ENCODE data around the gene RABGEF1. TPM values are rescaled to one million over a fixed set of nuclear protein-coding genes. Genes with fewer than 3 reads are reported as not detected.
"Not testable (repeated sequence)": the region's sequence is repeated elsewhere in the genome, so short reads cannot be mapped to it uniquely, and the experiment has no call there.

RABGEF1 gene
- total RNA-seq, 2 experiments from 2014 or later = 18.8 to 20.7 TPM

- DNase-seq = no peak
- Mint-ChIP-seq H3K27me3 (no peaks in the 10 kb centered on the region), H3K9me3 (no peaks in the 10 kb centered on the region), H3K27ac (no peak overlapping the region), H3K4me3 (no peak overlapping the region), H3K4me1 (ENCODE audit: low read depth) (no peaks in the 10 kb centered on the region), H3K36me3 (peaks cover 42% of the 10 kb centered on the region)
- POLR2A ChIA-PET = no interaction called here
- CTCF ChIA-PET = interaction anchor here (1.6 kb wide), 1 partner anchor 10 kb away, joined by 3 read pairs; no protein-coding TSS in a partner anchor
- intact Hi-C loops (cut with micrococcal nuclease) = no loop called here
These were observed 60.1 kb downstream of the RABGEF1 start for GRCh38 chr7:66800591-66800990.

- no peak overlapping the region for H3K27ac Mint-ChIP-seq
- intact Hi-C loops (cut with micrococcal nuclease) = no loop called here
- no peaks in the 10 kb centered on the region for H3K9me3 Mint-ChIP-seq
- ChIA-PET CTCF (no interaction called here), POLR2A (interaction anchor here (0.6 kb wide), 1 partner anchor 53 kb away, joined by 3 read pairs; no protein-coding TSS in a partner anchor)
- peaks cover 40% of the 10 kb centered on the region for H3K36me3 Mint-ChIP-seq
- no peak overlapping the region for H3K4me3 Mint-ChIP-seq
- DNase-seq = no peak
- no peaks in the 10 kb centered on the region for H3K4me1 Mint-ChIP-seq (ENCODE audit: low read depth)
- no peaks in the 10 kb centered on the region for H3K27me3 Mint-ChIP-seq
These were observed 63.5 kb downstream of the RABGEF1 start for GRCh38 chr7:66804001-66804400.

- ChIA-PET POLR2A (no interaction called here), CTCF (no interaction called here)
- DNase-seq = no peak
- no peak overlapping the region for H3K27ac Mint-ChIP-seq
- intact Hi-C loops (cut with micrococcal nuclease) = no loop called here
- no peaks in the 10 kb centered on the region for H3K4me1 Mint-ChIP-seq (ENCODE audit: low read depth)
- no peak overlapping the region for H3K4me3 Mint-ChIP-seq
- no peaks in the 10 kb centered on the region for H3K27me3 Mint-ChIP-seq
- H3K36me3 Mint-ChIP-seq = peaks cover 34% of the 10 kb centered on the region
- H3K9me3 Mint-ChIP-seq = no peaks in the 10 kb centered on the region
These were observed 67.2 kb downstream of the RABGEF1 start for GRCh38 chr7:66807736-66808135.

- ChIA-PET CTCF (interaction anchor here (1.1 kb wide), 1 partner anchor 10 kb away, joined by 3 read pairs; no protein-coding TSS in a partner anchor), POLR2A (no interaction called here)
- intact Hi-C loops (cut with micrococcal nuclease) = no loop called here
- no peaks in the 10 kb centered on the region for H3K27me3 Mint-ChIP-seq
- no peaks in the 10 kb centered on the region for H3K4me1 Mint-ChIP-seq (ENCODE audit: low read depth)
- peaks cover 20% of the 10 kb centered on the region for H3K36me3 Mint-ChIP-seq
- no peak for DNase-seq
- no peaks in the 10 kb centered on the region for H3K9me3 Mint-ChIP-seq
- H3K4me3 Mint-ChIP-seq = no peak overlapping the region
- no peak overlapping the region for H3K27ac Mint-ChIP-seq
These were observed 70.2 kb downstream of the RABGEF1 start for GRCh38 chr7:66810716-66811115.

GRCh38 chr7:66815186-66815875 is 74.8 kb downstream of the RABGEF1 start:
- intact Hi-C loops (cut with micrococcal nuclease); H3K36me3 Mint-ChIP-seq; H3K9me3 Mint-ChIP-seq; DNase-seq; H3K27ac Mint-ChIP-seq; H3K4me1 Mint-ChIP-seq (ENCODE audit: low read depth); H3K4me3 Mint-ChIP-seq; H3K27me3 Mint-ChIP-seq; POLR2A ChIA-PET: not testable (repeated sequence)
- CTCF ChIA-PET = interaction anchor here (1.7 kb wide), 1 partner anchor 257 kb away, joined by 3 read pairs; no protein-coding TSS in a partner anchor

- intact Hi-C loops (cut with micrococcal nuclease) = no loop called here
- peaks cover 4% of the 10 kb centered on the region for H3K36me3 Mint-ChIP-seq
These were observed 75.4 kb downstream of the RABGEF1 start for GRCh38 chr7:66815951-66816350.

GRCh38 chr7:66816658-66817057 is 76.1 kb downstream of the RABGEF1 start:
- H3K4me1 Mint-ChIP-seq (ENCODE audit: low read depth); H3K9me3 Mint-ChIP-seq; H3K36me3 Mint-ChIP-seq; H3K4me3 Mint-ChIP-seq; H3K27me3 Mint-ChIP-seq; H3K27ac Mint-ChIP-seq; DNase-seq; intact Hi-C loops (cut with micrococcal nuclease): not testable (repeated sequence)
- CTCF ChIA-PET = interaction anchor here (1.7 kb wide), 1 partner anchor 259 kb away, joined by 3 read pairs; no protein-coding TSS in a partner anchor
- POLR2A ChIA-PET = interaction anchor here (1.2 kb wide), 1 partner anchor 28 kb away, joined by 4 read pairs; no protein-coding TSS in a partner anchor

More at GRCh38 chr7:66815951-66816350, 75.4 kb downstream of the RABGEF1 start:
- H3K4me1 Mint-ChIP-seq (ENCODE audit: low read depth) = no peaks in the 10 kb centered on the region
- no peak overlapping the region for H3K27ac Mint-ChIP-seq
- no peaks in the 10 kb centered on the region for H3K9me3 Mint-ChIP-seq
- ChIA-PET POLR2A (no interaction called here), CTCF (interaction anchor here (1.7 kb wide), 1 partner anchor 258 kb away, joined by 3 read pairs; no protein-coding TSS in a partner anchor)
- H3K27me3 Mint-ChIP-seq = no peaks in the 10 kb centered on the region
- no peak overlapping the region for H3K4me3 Mint-ChIP-seq
- no peak for DNase-seq

- H3K4me3 Mint-ChIP-seq; H3K27ac Mint-ChIP-seq; H3K9me3 Mint-ChIP-seq; H3K4me1 Mint-ChIP-seq (ENCODE audit: low read depth); intact Hi-C loops (cut with micrococcal nuclease); H3K27me3 Mint-ChIP-seq; DNase-seq; H3K36me3 Mint-ChIP-seq: not testable (repeated sequence)
- ChIA-PET CTCF (interaction anchor here (1.7 kb wide), 1 partner anchor 259 kb away, joined by 3 read pairs; no protein-coding TSS in a partner anchor), POLR2A (interaction anchor here (1.2 kb wide), 1 partner anchor 27 kb away, joined by 4 read pairs; no protein-coding TSS in a partner anchor)
These were observed 76.8 kb downstream of the RABGEF1 start for GRCh38 chr7:66817208-66817795.

- H3K27me3 Mint-ChIP-seq; H3K4me3 Mint-ChIP-seq; CTCF ChIA-PET; DNase-seq; H3K36me3 Mint-ChIP-seq; H3K4me1 Mint-ChIP-seq (ENCODE audit: low read depth); intact Hi-C loops (cut with micrococcal nuclease); H3K9me3 Mint-ChIP-seq; H3K27ac Mint-ChIP-seq: not testable (repeated sequence)
- POLR2A ChIA-PET = interaction anchor here (1.2 kb wide), 1 partner anchor 27 kb away, joined by 4 read pairs; no protein-coding TSS in a partner anchor
These were observed 77.4 kb downstream of the RABGEF1 start for GRCh38 chr7:66817956-66818355.

- Mint-ChIP-seq H3K27me3 (no peaks in the 10 kb centered on the region), H3K27ac (no peak overlapping the region), H3K36me3 (no peaks in the 10 kb centered on the region), H3K4me3 (no peak overlapping the region), H3K4me1 (ENCODE audit: low read depth) (no peaks in the 10 kb centered on the region), H3K9me3 (peaks cover 7% of the 10 kb centered on the region)
- ChIA-PET CTCF (interaction anchor here (1.1 to 1.7 kb wide), 3 partner anchors 46 to 82 kb away, joined by 3 to 4 read pairs (median 4); no protein-coding TSS in a partner anchor), POLR2A (no interaction called here)
- no peak for DNase-seq
- intact Hi-C loops (cut with micrococcal nuclease) = no loop called here
These were observed 83.5 kb downstream of the RABGEF1 start for GRCh38 chr7:66824041-66824440.

GRCh38 chr7:66825538-66825937 is 85.0 kb downstream of the RABGEF1 start:
- H3K27me3 Mint-ChIP-seq; H3K9me3 Mint-ChIP-seq; H3K4me1 Mint-ChIP-seq (ENCODE audit: low read depth); POLR2A ChIA-PET; H3K4me3 Mint-ChIP-seq; H3K36me3 Mint-ChIP-seq; H3K27ac Mint-ChIP-seq: not testable (repeated sequence)
- intact Hi-C loops (cut with micrococcal nuclease) = loop anchor here (1.0 kb wide), 1 partner anchor 69 kb away; no protein-coding TSS in a partner anchor
- CTCF ChIA-PET = interaction anchor here (0.5 to 1.6 kb wide), 4 partner anchors 44 to 116 kb away, joined by 3 to 4 read pairs (median 3); partner anchors contain the start of gene RABGEF1
- peak; percentile 68 for DNase-seq

GRCh38 chr7:66826649-66827048 is 86.1 kb downstream of the RABGEF1 start:
- POLR2A ChIA-PET = no interaction called here
- Mint-ChIP-seq H3K4me3 (no peak overlapping the region), H3K27me3 (no peaks in the 10 kb centered on the region), H3K4me1 (ENCODE audit: low read depth) (no peaks in the 10 kb centered on the region), H3K27ac (no peak overlapping the region), H3K9me3 (peaks cover 7% of the 10 kb centered on the region), H3K36me3 (no peaks in the 10 kb centered on the region)
- DNase-seq = no peak
- intact Hi-C loops (cut with micrococcal nuclease) = no loop called here
- CTCF ChIA-PET = interaction anchor here (0.6 to 1.6 kb wide), 5 partner anchors 68 to 169 kb away, joined by 3 to 4 read pairs (median 3); no protein-coding TSS in a partner anchor

Measured in activated CD4-positive, alpha-beta memory T cell treated with anti-CD3 and anti-CD28 coated beads for 36 hours (primary cell).